ENCODE measurements around the gene TMED8.
A peak's percentile ranks its signal among the peaks of the same experiment; 100 is the strongest.
"Not testable (repeated sequence)": the region's sequence is repeated elsewhere in the genome, so short reads cannot be mapped to it uniquely, and the experiment has no call there.

TMED8 gene
- total RNA-seq, result 22.5 to 76.4 (median 59.9) reads per million in 17 experiments

- peak; percentile 82 to 93 (median 90) for DNase-seq
These were observed at the start of gene TMED8, which contains the start of gene SAMD15 for GRCh38 chr14:77376771-77377501. Gene TMED8 (minus strand): TSS chr14:77377094. CDS start chr14:77377053, 41 bp downstream. Gene SAMD15 (plus strand): TSS chr14:77377379. CDS start chr14:77377419, 40 bp downstream.

DNA sequence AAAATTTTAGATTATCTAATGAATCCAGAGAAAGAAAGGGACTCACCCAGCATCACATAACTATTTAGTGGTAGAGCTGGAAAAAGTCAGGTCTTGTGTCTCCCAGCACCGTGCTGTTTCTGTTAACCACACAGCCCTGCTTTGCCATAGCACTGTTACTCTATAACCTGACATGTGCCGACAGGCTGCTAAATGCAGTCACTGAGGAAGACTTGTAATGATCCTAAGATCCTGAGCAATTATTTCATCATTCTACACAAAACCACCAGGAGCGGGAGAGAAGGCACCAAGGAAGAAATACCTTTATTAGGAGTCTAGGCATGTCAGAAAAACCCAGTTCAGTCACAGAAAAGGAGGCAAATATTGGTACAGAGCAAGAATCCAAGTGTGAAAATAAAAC is 49.5 kb upstream of the TMED8 start:
- DNase-seq, result no peak

DNA sequence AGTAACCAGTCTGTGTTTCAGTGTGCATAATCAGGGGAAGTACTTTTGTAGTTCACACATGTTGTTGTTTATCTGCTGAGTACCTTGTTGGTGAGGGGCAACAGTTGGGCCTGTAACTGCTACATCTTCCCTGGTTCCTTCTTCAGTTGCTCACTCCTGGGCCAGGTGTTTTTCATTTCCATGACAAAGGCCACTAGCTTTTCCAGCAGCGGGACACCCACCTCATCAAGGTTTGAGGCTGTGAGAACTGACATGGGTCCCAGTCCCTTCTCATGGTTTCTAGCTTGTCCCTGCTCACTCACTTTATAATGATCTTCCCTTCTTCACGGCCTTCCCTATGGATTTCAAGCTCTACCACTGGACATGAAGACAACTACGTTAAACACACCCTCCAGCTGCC is 48.0 kb upstream of the TMED8 start:
- DNase-seq, result no peak

DNA sequence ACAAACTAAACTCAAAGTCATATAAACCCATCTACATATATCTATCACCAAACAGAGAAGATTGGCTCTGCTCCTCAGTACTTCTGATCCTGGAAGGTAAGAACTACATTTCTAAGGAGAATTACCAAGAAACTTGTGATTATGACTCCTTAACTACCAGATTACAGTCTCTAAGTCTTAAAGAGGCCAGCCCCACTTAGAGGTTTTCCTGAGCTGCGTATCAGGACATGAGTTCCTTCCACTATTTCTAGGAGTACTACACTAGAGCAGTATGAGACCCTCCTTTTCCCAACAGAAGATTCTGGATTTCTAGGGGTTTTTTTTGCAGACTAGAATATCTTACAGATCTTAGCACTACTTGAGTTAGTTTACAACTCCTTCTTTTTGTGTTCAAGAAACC is 46.5 kb upstream of the TMED8 start, which contains the start of gene NOXRED1:
NOXRED1 (minus strand) TSS at position 101 of the 400 bp plus-strand sequence. CDS start 634 bp downstream, outside the sequence.
- DNase-seq, result no peak

GRCh38 chr14:77421201-77421600 is 44.3 kb upstream of the TMED8 start:
- no peak for DNase-seq

DNA sequence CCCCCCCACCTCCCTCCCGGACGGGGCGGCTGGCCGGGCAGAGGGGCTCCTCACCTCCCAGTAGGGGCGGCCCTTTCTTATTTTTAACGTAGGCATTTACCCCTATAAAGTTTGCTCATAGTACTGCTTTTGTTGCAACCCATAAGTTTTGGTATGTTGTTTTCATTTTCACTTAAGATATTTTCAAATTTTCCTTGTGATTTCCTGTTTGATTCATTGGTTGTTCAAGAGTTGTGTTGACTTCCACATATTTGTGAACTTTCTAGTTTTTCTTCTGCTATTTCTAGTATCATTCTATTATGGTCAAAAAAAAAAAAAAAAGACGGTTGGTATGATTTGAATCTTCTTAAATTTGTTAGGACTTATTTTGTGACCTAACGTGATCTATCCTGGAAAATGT is 39.9 kb upstream of the TMED8 start:
- DNase-seq, result peak in 2 of 4 experiments; percentile 10 to 33

DNA sequence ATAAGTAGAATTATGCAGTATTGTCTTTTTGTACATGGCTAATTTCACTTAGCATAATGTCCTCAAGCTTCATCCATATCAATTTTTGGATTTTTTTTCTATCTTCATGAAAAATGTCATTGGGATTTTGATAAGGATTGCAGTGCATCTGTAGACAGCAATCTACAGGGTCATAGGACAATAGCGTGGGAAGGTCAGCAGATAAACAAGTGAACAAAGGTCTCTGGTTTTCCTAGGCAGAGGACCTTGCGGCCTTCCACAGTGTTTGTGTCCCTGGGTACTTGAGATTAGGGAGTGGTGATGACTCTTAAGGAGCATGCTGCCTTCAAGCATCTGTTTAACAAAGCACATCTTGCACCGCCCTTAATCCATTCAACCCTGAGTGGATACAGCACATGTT is 39.2 kb upstream of the TMED8 start:
- not testable (repeated sequence) for DNase-seq

- DNase-seq, result not testable (repeated sequence)
These were observed 38.6 kb upstream of the TMED8 start for GRCh38 chr14:77415403-77416030.

- DNase-seq, result no peak
These were observed 32.2 kb upstream of the TMED8 start for GRCh38 chr14:77409131-77409533.

GRCh38 chr14:77407158-77407557 is 30.3 kb upstream of the TMED8 start:
- peak; percentile 23 to 71 (median 44) for DNase-seq

- peak; percentile 2 to 25 (median 12) for DNase-seq
These were observed 29.8 kb upstream of the TMED8 start for GRCh38 chr14:77406718-77407117.

DNA sequence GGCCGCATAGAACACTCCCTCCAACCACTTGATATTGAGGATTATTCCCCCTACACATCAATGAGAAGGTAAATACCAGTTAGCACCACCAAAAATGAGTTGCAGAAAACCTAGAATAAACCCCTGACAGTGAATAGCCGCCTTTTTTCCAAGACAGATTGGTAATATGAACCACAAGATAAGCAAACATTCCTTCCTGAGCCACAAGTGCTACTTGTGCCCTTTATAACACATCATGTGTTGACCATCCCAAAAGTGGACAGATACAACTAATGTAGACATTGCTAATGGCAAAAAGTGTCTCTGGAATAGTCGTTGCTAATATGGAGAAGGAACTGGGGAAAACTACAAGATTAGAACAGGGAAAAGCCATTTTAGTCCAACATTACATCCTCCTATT is 29.2 kb upstream of the TMED8 start:
- DNase-seq, result no peak

DNA sequence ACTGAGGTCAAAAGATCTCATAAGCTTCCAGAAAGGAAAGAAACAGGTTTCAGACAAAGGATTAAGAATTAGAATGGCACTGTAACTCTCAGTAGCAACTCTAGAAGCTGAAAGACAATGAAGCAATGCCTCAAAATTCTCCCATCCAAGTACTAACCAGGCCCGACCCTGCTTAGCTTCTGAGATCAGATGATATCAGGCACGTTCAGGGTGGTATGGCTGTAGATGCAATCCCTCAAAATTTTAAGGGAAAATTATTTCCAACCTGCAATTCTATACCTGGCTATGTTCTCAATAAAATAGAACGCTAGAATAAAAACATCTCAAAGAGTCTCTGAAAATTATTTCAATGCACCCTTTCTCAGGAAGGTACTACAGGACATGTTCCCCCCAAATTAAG is 26.9 kb upstream of the TMED8 start:
- DNase-seq, result no peak

GRCh38 chr14:77400216-77400615 is 23.3 kb upstream of the TMED8 start:
- no peak for DNase-seq

DNA sequence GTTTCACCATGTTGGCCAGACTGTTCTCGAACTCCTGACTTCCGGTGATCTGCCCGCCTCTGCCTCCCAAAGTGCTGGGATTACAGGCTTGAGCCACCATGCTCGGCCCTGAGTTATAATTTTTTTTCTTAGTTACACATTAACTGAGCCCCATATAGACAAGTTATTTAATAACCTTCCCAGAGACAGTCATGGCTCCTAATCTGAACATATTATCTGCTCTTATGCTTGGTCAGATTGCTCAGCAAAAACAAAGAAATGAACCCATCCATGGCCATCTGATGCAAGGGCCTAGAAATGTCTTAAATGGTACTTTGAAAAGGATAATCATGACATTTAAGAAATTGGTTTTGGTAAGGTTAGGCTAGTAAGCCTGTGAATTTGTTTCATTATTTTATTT is 13.3 kb upstream of the TMED8 start:
- no peak for DNase-seq

DNA sequence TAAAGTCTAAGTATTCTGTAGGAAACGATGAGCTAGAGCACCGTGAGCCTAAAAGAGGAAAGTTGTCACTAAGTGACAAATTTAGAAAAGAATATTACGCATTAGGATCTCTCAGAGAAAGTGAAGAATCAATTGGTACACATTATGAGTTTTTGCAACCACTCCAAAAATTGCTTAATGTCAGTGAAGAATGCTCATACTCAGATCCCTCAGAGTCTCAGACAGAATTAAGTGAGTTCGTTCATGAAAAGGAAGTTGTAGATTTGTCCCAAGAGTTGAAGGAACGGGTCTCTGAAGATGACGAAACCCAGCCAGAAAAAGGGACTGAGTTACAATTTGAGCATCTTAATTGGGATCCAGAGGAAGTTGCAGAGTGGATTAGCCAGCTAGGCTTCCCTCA is 1.8 kb upstream of the TMED8 start:
- DNase-seq, result peak; percentile 29 to 66 (median 46)

- no peak for DNase-seq
These were observed 579 bp upstream of the TMED8 start for GRCh38 chr14:77377502-77377844.

GRCh38 chr14:77375973-77376770 is 722 bp downstream of the TMED8 start:
- peak in 3 of 4 experiments; percentile 14 to 51 (median 29) for DNase-seq

DNA sequence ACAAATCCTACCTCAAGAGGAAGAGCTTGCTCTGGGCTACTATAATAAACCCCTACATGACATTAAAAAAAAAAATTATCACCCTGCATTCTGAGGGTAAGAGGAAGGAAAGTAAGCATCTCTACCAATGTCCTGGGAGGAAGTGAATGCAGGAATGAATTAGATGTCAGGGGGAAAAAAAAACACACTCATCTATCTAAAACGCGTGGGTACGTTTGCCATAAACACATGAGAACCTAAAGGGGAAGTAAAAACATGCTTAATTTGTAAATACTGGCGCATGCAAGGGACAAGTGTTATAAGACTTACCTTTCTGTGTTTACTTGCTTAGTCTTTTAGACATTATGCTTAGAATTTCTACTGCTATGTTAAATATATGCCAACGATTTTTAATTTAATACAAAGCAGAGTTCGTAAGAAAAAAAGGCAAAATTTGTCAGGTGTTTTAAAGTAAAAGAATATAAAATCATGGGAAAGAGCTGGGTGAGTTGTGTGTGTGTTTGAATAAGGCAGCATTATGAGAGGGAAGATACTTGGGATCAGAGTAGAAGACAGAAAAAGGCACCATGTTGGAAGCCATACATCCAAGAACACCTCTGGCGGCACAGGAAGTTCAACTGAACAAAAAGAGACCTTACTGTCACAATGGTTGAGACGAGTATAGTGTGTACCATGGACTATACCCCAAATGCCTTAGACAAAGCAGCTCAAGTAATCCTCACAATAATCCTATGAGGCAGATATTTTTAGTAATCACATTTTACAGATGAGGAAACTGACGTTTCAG is 1.5 kb downstream of the TMED8 start:
- DNase-seq, result peak; percentile 16 to 74 (median 52)

DNA sequence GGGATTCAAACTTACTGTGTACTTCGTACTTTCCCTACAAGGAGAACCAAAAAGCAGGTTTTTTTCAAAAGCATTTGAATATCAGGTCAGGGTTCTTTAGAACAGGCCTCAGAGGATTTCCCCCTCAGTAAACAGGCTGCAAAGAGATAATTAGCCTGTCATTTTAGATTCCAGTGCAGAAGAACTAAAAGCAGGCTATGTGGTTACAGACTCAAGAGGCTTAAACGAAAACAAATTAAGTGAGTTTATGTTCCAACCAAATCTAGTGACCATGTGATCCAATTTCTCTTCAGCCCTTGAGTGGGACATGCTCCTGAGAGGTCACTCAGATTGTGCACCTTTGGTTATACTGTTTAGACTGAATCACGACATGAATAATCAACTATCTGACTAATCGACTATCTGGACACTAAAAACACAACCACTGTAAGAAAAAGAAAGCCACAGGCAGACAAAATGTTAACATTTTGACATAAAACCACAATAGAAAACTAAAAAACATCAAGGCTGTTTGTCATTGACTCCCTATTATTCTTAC is 4.5 kb downstream of the TMED8 start:
- DNase-seq, result no peak

- no peak for DNase-seq
These were observed 7.6 kb downstream of the TMED8 start for GRCh38 chr14:77369285-77369684.

GRCh38 chr14:77364146-77364545 is 12.7 kb downstream of the TMED8 start:
- peak in 1 of 4 experiments; percentile 7 for DNase-seq

All from suppressor macrophage (primary cell).